A549 (cell line): ENCODE data around the gene TCERG1L. TPM values are rescaled to one million over a fixed set of nuclear protein-coding genes. Genes with fewer than 3 reads are reported as not detected.

Source experiments
- ATAC-seq, 2 experiments: fragments of 200-7000 bp in 1 of 2; fragments of >200 bp in 1 of 2; cut with Nextera tagmentation in 1 of 2; cut with Tn5 transposase in 1 of 2; 3 replicates each; pipeline versions ENCODE4 v1.8.0 to v1.9.1; 2018 to 2020; ENCODE audit warnings: mild to moderate bottlenecking in 1 of 2, moderate library complexity in 1 of 2
- CTCF ChIA-PET: fragments of 300-600 bp; sonication (Branson Sonifier 250); formaldehyde crosslinking; extraction: SDS; loops from one replicate; lab custom pipeline; 2021; ENCODE audit warnings: antibody characterized with exemption, inconsistent platforms; lab: Yijun Ruan, JAX
- POLR2A ChIA-PET: fragments of 350-600 bp; formaldehyde crosslinking; extraction: SDS; loops from one replicate; lab custom pipeline; 2021; ENCODE audit warnings: antibody characterized with exemption, inconsistent platforms; lab: Yijun Ruan, JAX
- DNase-seq, 2 experiments: peaks; one replicate each; pipeline versions ENCODE4 v3.0.0 to v3.0.0-alpha.2; 2011 to 2016; ENCODE audit warnings: low read depth in 1 of 2, low spot score in 1 of 2
- FAIRE-seq: peaks from 2 replicates; lab custom pipeline; 2011; peaks lifted over from hg19 to GRCh38; lab: Jason Lieb, UNC
- H3K27ac ChIP-seq, 2 experiments: fragments of >200 bp; sonication (Bioruptor Twin); formaldehyde crosslinking; 3 replicates each; pipeline ENCODE4 v1.5.1; 2016 to 2017
- H3K4me1 ChIP-seq: fragments of >200 bp; sonication (Bioruptor Twin); formaldehyde crosslinking; 3 replicates; pipeline ENCODE4 v1.6.1; 2016
- H3K4me2 ChIP-seq: fragments of >200 bp; sonication (Bioruptor Twin); formaldehyde crosslinking; 3 replicates; pipeline ENCODE4 v1.6.1; 2016
- H3K4me3 ChIP-seq: fragments of >200 bp; sonication (Bioruptor Twin); formaldehyde crosslinking; 3 replicates; pipeline ENCODE4 v1.5.1; 2016
- H3K9me3 ChIP-seq: fragments of >200 bp; sonication (Bioruptor Twin); formaldehyde crosslinking; 3 replicates; pipeline ENCODE4 v1.6.1; 2016
- ATOH8 ChIP-seq: fragments of 250-450 bp; sonication (Bioruptor Pico); IDR thresholded peaks from 2 replicates; pipeline ENCODE4 v1.5.0; 2020; ENCODE audit warnings: low read depth, mild to moderate bottlenecking, moderate library complexity
- CHD4 ChIP-seq: fragments of 200-600 bp; sonication (generic); IDR thresholded peaks from 2 replicates; pipeline ENCODE4 v1.6.1; 2016; ENCODE audit warnings: antibody characterized with exemption, mild to moderate bottlenecking, borderline replicate concordance
- CTCF ChIP-seq: fragments of >200 bp; sonication (Bioruptor Twin); formaldehyde crosslinking; IDR thresholded peaks from 3 replicates; pipeline ENCODE4 v1.5.1; 2016
- ESRRA ChIP-seq: fragments of 150-350 bp; IDR thresholded peaks from 2 replicates; pipeline ENCODE4 v1.6.1; 2014; ENCODE audit warnings: mild to moderate bottlenecking, low read length, borderline replicate concordance
- FOSB ChIP-seq: fragments of 250-450 bp; sonication (Bioruptor Pico); IDR thresholded peaks from 2 replicates; pipeline ENCODE4 v1.5.0; 2020; ENCODE audit warnings: mild to moderate bottlenecking, moderate library complexity
- HMGXB4 ChIP-seq: fragments of 250-450 bp; sonication (Bioruptor Pico); IDR thresholded peaks from 2 replicates; pipeline ENCODE4 v1.5.0; 2021; ENCODE audit warnings: mild to moderate bottlenecking, moderate library complexity, borderline replicate concordance
- HOXB5 ChIP-seq: fragments of 250-450 bp; sonication (Bioruptor Pico); IDR thresholded peaks from 2 replicates; pipeline ENCODE4 v1.5.0; 2020; ENCODE audit warnings: mild to moderate bottlenecking, moderate library complexity
- JUN ChIP-seq, 2 experiments: fragments of >200 bp; sonication (Bioruptor Twin); formaldehyde crosslinking; IDR thresholded peaks; 2 replicates in 1 of 2; 3 replicates in 1 of 2; pipeline ENCODE4 v1.6.1; 2016 to 2017
- KDM1A ChIP-seq: fragments of 200-600 bp; sonication (generic); IDR thresholded peaks from 2 replicates; pipeline ENCODE4 v1.6.1; 2016; ENCODE audit warnings: low read depth, mild to moderate bottlenecking
- MYC ChIP-seq: IDR thresholded peaks from 2 replicates; pipeline ENCODE4 v1.6.1; 2012; ENCODE audit warnings: mild to moderate bottlenecking, inconsistent platforms, low read length, improper control_type of control experiment, borderline replicate concordance
- NFE2L2 ChIP-seq: fragments of 150-350 bp; conservative IDR thresholded peaks from 2 replicates; pipeline ENCODE4 v1.6.1; 2014; ENCODE audit warnings: low read length
- PBX3 ChIP-seq: IDR thresholded peaks from 2 replicates; pipeline ENCODE4 v1.6.1; 2012
- RARB ChIP-seq: fragments of 250-450 bp; sonication (Bioruptor Pico); IDR thresholded peaks from 2 replicates; pipeline ENCODE4 v1.8.0; 2021; ENCODE audit warnings: mild to moderate bottlenecking, moderate library complexity
- REST ChIP-seq: fragments of 200-600 bp; sonication (generic); IDR thresholded peaks from 2 replicates; pipeline ENCODE4 v1.6.1; 2016; ENCODE audit warnings: antibody characterized with exemption, mild to moderate bottlenecking, moderate library complexity
- SREBF2 ChIP-seq: fragments of 450-650 bp; IDR thresholded peaks from 2 replicates; pipeline ENCODE4 v1.6.1; 2014; ENCODE audit warnings: mild to moderate bottlenecking, moderate library complexity
- TP53 ChIP-seq: fragments of 250-450 bp; sonication (Bioruptor Pico); IDR thresholded peaks from 2 replicates; pipeline ENCODE4 v1.5.0; 2021; ENCODE audit warnings: mild to moderate bottlenecking, moderate library complexity
- WGBS: methylation state at CpG from one replicate; pipeline ENCODE4 v1.1.6; 2017; ENCODE audit errors: missing lambda C conversion rate; 5-methylcytosine and 5-hydroxymethylcytosine counted together
- polyA plus RNA-seq, 4 experiments: library from polyadenylated mRNA; depleted of rRNA in 3 of 4; stranded (reverse); fragments of >200 nt; fragmentation: RNase III in 1 of 4; extraction: RNeasy Plus Mini Kit Qiagen cat#74134 plus additional on column Dnase treatment in 1 of 4; gene quantifications; 2 replicates in 3 of 4; 3 replicates in 1 of 4; pipeline ENCODE4 v1.2.3, GENCODE V29; 2011 to 2017

Gene TCERG1L
- polyA plus RNA-seq, 2 of the 4 experiments (the other 2 are of a cell fraction): not detected

- no peaks in the 10 kb centered on the region for H3K4me1 ChIP-seq
- H3K27ac ChIP-seq: peak overlapping the region; percentile 30; a peak in 1 of 6 replicates
- FAIRE-seq (no peak), DNase-seq (peak in 1 of 2 experiments; percentile 11), ATAC-seq (peak in 1 of 2 experiments; percentile 52; a peak in 1 of 6 replicates)
- whole genome bisulfite sequencing: 39% methylated on average over 14 of the region's 29 CpGs
- ChIA-PET CTCF (no interaction called here), POLR2A (no interaction called here)
- no peak overlapping the region for H3K4me3 ChIP-seq
- H3K9me3 ChIP-seq: no peaks in the 10 kb centered on the region
- H3K4me2 ChIP-seq: no peak overlapping the region
- TF ChIP-seq FOSB (CRISPR knock-in tag) (no peak), REST (no peak), PBX3 (no peak), ESRRA (no peak), JUN (IDR thresholded peaks at IDR 0.05) (no peak), HOXB5 (CRISPR knock-in tag) (no peak), KDM1A (no peak), CHD4 (no peak), ATOH8 (CRISPR knock-in tag) (no peak), HMGXB4 (CRISPR knock-in tag) (no peak), CTCF (no peak), MYC (no peak), RARB (CRISPR knock-in tag) (no peak), NFE2L2 (no peak), TP53 (CRISPR knock-in tag) (no peak), SREBF2 (no peak)
- TF ChIP-seq, all 56 proteins: peak for 0
Observed at GRCh38 chr10:131094527-131095312, 216.8 kb downstream of the TCERG1L start.
